Endothelial cell of umbilical vein (primary cell): ENCODE results near the gene SEMG1. TPM values are rescaled to one million over a fixed set of nuclear protein-coding genes. Genes with fewer than 3 reads are reported as not detected.

Experiments
- BruUV-seq: library from RNA; stranded (reverse); fragments of 400-500 nt; replicated peaks from 2 replicates; lab custom pipeline; 2021; lab: Mats Ljungman, UMichigan
- CTCF ChIA-PET: fragments of 300-600, 350-600 bp; sonication (Branson Sonifier 250); formaldehyde crosslinking; loops from one replicate; lab custom pipeline; 2021; ENCODE audit warnings: antibody characterized with exemption, inconsistent platforms; lab: Charles Lee
- POLR2A ChIA-PET: fragments of 300-600, 350-600 bp; sonication (Branson Sonifier 250); formaldehyde crosslinking; loops from one replicate; lab custom pipeline; 2021; ENCODE audit warnings: antibody characterized with exemption, inconsistent platforms; lab: Charles Lee
- DNase-seq: peaks from one replicate; pipeline ENCODE4 v3.0.0-alpha.2; 2011; ENCODE audit warnings: low read depth, low spot score
- FAIRE-seq: peaks from 2 replicates; lab custom pipeline; 2011; peaks lifted over from hg19 to GRCh38; lab: Jason Lieb, UNC
- H2AFZ ChIP-seq: 2 replicates; pipeline ENCODE4 v1.6.0; 2012; ENCODE audit warnings: low read depth, low read length, control low read depth, inconsistent platforms
- H3K27ac ChIP-seq: 2 replicates; pipeline ENCODE4 v1.5.1; 2011; ENCODE audit warnings: low read depth, mild to moderate bottlenecking, control low read depth, low read length, moderate library complexity; ENCODE audit not compliant: insufficient read depth
- H3K27me3 ChIP-seq, 2 experiments: 2 replicates each; pipeline versions ENCODE4 v1.6.0 to v1.6.1; 2011; ENCODE audit warnings: low read length in 2 of 2, mixed read lengths in 1 of 2; ENCODE audit not compliant: control insufficient read depth in 2 of 2, insufficient read depth in 2 of 2
- H3K36me3 ChIP-seq, 2 experiments: 2 replicates in 1 of 2; 3 replicates in 1 of 2; pipeline ENCODE4 v1.5.1; 2011; ENCODE audit warnings: low read length in 2 of 2, mild to moderate bottlenecking in 1 of 2, moderate library complexity in 1 of 2; ENCODE audit not compliant: control insufficient read depth in 2 of 2, insufficient read depth in 2 of 2; ENCODE audit errors: extremely low read depth in 1 of 2
- H3K4me1 ChIP-seq: 3 replicates; pipeline ENCODE4 v1.5.1; 2011; ENCODE audit warnings: mild to moderate bottlenecking, low read length; ENCODE audit not compliant: control insufficient read depth, insufficient read depth; ENCODE audit errors: extremely low read depth
- H3K4me2 ChIP-seq: 2 replicates; pipeline ENCODE4 v1.6.1; 2011; ENCODE audit warnings: low read length, control low read depth, mixed read lengths; ENCODE audit not compliant: insufficient read depth
- H3K4me3 ChIP-seq, 3 experiments: fragments of 200-600 bp in 1 of 3; sonication (generic), shearing (Covaris generic) in 1 of 3; replicated peaks in 1 of 3; 2 replicates each; pipeline ENCODE4 v1.5.1; 2011 to 2016; ENCODE audit warnings: control low read depth in 3 of 3, low read length in 3 of 3, mild to moderate bottlenecking in 2 of 3, inconsistent platforms in 1 of 3, low read depth in 1 of 3, moderate library complexity in 1 of 3; ENCODE audit not compliant: insufficient read depth in 1 of 3
- H3K79me2 ChIP-seq: 2 replicates; pipeline ENCODE4 v1.6.0; 2012; ENCODE audit warnings: low read length, inconsistent platforms; ENCODE audit not compliant: control insufficient read depth, insufficient read depth
- H3K9ac ChIP-seq: replicated peaks from 2 replicates; pipeline ENCODE3; 2011; ENCODE audit warnings: low read length, control low read depth; ENCODE audit not compliant: insufficient read depth; ENCODE audit errors: extremely low read depth
- H3K9me1 ChIP-seq: replicated peaks from 3 replicates; pipeline ENCODE4 v1.6.0; 2011; ENCODE audit warnings: mild to moderate bottlenecking, low read length; ENCODE audit not compliant: control insufficient read depth, insufficient read depth; ENCODE audit errors: extremely low read depth
- H3K9me3 ChIP-seq: replicated peaks from 2 replicates; pipeline ENCODE4 v1.5.1; 2012; ENCODE audit warnings: low read length, inconsistent platforms; ENCODE audit not compliant: control insufficient read depth, insufficient read depth
- H4K20me1 ChIP-seq: replicated peaks from 2 replicates; pipeline ENCODE3; 2011; ENCODE audit warnings: mild to moderate bottlenecking, low read length; ENCODE audit not compliant: control insufficient read depth, insufficient read depth; ENCODE audit errors: extremely low read depth
- EZH2 ChIP-seq: IDR thresholded peaks from 2 replicates; pipeline ENCODE4 v1.6.1; 2012; ENCODE audit warnings: borderline replicate concordance, low read depth, mild to moderate bottlenecking, moderate library complexity, low read length, inconsistent platforms; ENCODE audit not compliant: severe bottlenecking
- FOS ChIP-seq: IDR thresholded peaks from 2 replicates; pipeline ENCODE4 v1.6.1; 2011; ENCODE audit warnings: mild to moderate bottlenecking, low read length, moderate library complexity, borderline replicate concordance; ENCODE audit not compliant: insufficient read depth
- GATA2 ChIP-seq: IDR thresholded peaks from 2 replicates; pipeline ENCODE4 v1.7.0; 2011; ENCODE audit warnings: low read depth, mild to moderate bottlenecking, moderate library complexity, mixed read lengths, low read length; ENCODE audit not compliant: insufficient read length, insufficient read depth
- JUN ChIP-seq: IDR thresholded peaks from 2 replicates; pipeline ENCODE4 v1.6.1; 2011; ENCODE audit warnings: borderline replicate concordance, low read depth; ENCODE audit not compliant: insufficient read length, insufficient read depth
- MYC ChIP-seq: IDR thresholded peaks from one replicate; pipeline ENCODE4 v1.6.1; 2011; ENCODE audit warnings: mild to moderate bottlenecking, low read depth, low read length
- POLR2A ChIP-seq: IDR thresholded peaks from 2 replicates; pipeline ENCODE4 v1.6.1; 2012; ENCODE audit warnings: low read depth, mild to moderate bottlenecking, control low read depth, low read length
- POLR2AphosphoS5 ChIP-seq: IDR thresholded peaks from 2 replicates; pipeline ENCODE4 v1.6.1; 2012; ENCODE audit warnings: low read depth, mild to moderate bottlenecking, control low read depth, low read length, moderate library complexity; ENCODE audit not compliant: insufficient read depth
- dilution Hi-C: fragments of 300-500 bp; cut with MboI; formaldehyde crosslinking; loops from one replicate; pipeline ENCODE4 v1.15.0; 2019; ENCODE audit warnings: low sequenced_read_pairs; ENCODE audit not compliant: extremely low pct_ligation_motif_present
- intact Hi-C: fragments of 100-400 bp; cut with micrococcal nuclease; formaldehyde crosslinking; loops from one replicate; pipeline ENCODE4 v1.10.0; 2022
- polyA plus RNA-seq, 4 experiments: library from polyadenylated mRNA; depleted of rRNA in 3 of 4; stranded (reverse) in 3 of 4; unstranded in 1 of 4; fragments of >200 nt; gene quantifications; 2 replicates each; pipeline versions ENCODE4 v1.2.1 to v1.2.3, GENCODE V29; 2011 to 2012; ENCODE audit warnings: missing spikeins in 1 of 4
- total RNA-seq: library from RNA; stranded (reverse); gene quantifications from 2 replicates; pipeline ENCODE4 v1.2.3, GENCODE V29; 2021
- TF ChIP-seq, protein P1 (sequence below), 2 donors: IDR thresholded peaks; 1 replicate in 1 of 2; 2 replicates in 1 of 2; pipeline ENCODE4 v1.5.1; 2011; ENCODE audit warnings: low read length in 2 of 2, mild to moderate bottlenecking in 2 of 2, moderate library complexity in 2 of 2, control low read depth in 1 of 2, inconsistent platforms in 1 of 2, low read depth in 1 of 2; ENCODE audit not compliant: insufficient read depth in 1 of 2; ENCODE audit errors: extremely low read depth in 1 of 2
- TF ChIP-seq, protein P2 (sequence below): IDR thresholded peaks from 2 replicates; pipeline ENCODE4 v1.6.1; 2011; ENCODE audit not compliant: insufficient read depth, insufficient read length

SEMG1 gene
- total and polyA plus RNA-seq, 2 donors (not counting 3 experiments of a cell fraction or from before 2014, with no cell fraction given): not detected

DNA sequence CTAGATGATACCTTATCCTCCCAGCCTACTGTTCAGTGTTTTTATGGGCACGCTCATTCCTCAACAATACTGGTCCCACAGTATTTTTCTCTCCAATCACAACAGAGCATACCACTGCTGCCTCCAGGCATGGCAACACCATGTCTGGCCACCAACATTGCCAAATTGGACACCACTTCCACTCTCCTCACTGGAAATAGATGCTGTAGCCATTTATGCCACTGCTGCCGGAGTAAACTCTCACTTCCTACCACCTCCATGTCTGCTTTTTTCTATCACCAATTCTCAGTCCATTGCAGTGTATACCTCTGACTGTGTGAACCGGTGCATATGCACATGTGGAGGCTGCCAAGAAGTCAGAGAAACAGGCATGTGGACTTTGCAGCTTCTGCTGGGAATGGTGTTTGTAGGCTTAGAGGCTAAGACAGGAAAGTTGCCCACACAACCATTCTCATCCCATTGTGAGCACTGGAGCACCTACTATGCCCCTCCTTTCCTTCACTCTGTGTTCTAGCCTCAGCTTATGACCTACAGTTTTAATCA lies 17.7 kb upstream of the SEMG1 start:
- intact Hi-C loops: no loop called here
- ChIA-PET POLR2A (no interaction called here), CTCF (no interaction called here)
- TF ChIP-seq MYC (no peak), GATA2 (no peak), FOS (no peak)
- TF ChIP-seq, protein P1, sequence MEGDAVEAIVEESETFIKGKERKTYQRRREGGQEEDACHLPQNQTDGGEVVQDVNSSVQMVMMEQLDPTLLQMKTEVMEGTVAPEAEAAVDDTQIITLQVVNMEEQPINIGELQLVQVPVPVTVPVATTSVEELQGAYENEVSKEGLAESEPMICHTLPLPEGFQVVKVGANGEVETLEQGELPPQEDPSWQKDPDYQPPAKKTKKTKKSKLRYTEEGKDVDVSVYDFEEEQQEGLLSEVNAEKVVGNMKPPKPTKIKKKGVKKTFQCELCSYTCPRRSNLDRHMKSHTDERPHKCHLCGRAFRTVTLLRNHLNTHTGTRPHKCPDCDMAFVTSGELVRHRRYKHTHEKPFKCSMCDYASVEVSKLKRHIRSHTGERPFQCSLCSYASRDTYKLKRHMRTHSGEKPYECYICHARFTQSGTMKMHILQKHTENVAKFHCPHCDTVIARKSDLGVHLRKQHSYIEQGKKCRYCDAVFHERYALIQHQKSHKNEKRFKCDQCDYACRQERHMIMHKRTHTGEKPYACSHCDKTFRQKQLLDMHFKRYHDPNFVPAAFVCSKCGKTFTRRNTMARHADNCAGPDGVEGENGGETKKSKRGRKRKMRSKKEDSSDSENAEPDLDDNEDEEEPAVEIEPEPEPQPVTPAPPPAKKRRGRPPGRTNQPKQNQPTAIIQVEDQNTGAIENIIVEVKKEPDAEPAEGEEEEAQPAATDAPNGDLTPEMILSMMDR (IDR thresholded peaks at IDR 0.05; ENCODE audit: extremely low read depth in 1 of 2, insufficient read depth in 1 of 2, low read depth in 1 of 2, low read length in 2 of 2): no peak
- no peak for FAIRE-seq
- peaks cover 2 to 5% of the 10 kb centered on the region in 2 experiments for H3K27me3 ChIP-seq
- H3K9me1 ChIP-seq: no peaks in the 10 kb centered on the region
- H3K27ac ChIP-seq: no peak overlapping the region
- H3K9me3 ChIP-seq: no peaks in the 10 kb centered on the region
- no TSS peak for BruUV-seq
- H3K36me3 ChIP-seq: no peaks in the 10 kb centered on the region
- no peak overlapping the region for H2AFZ ChIP-seq
- no peak overlapping the region for H3K9ac ChIP-seq
- no peak for DNase-seq
- H4K20me1 ChIP-seq: no peaks in the 10 kb centered on the region
- dilution Hi-C loops: no loop called here
- no peak overlapping the region for H3K4me3 ChIP-seq
- H3K79me2 ChIP-seq: no peaks in the 10 kb centered on the region
- H3K4me1 ChIP-seq: no peaks in the 10 kb centered on the region
- H3K4me2 ChIP-seq: no peak overlapping the region

DNA sequence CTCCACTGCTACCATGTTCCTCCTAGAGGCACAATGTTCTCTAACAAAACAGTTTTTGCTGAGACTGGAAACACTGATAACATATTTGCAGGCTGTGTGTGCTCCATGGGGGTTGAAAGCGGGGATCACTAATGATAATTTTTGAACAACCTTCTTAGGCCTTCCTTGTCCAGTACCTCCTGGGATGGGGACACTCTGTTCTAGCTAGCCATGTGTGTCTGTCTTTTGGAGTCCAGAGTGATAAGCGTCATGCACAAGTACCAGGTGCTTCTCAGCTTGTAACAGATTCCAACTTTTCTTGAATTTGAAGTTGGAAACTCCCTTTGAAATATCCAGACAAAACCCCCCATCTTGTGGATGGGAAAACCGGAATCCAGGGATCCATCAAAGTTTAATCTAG lies 17.0 kb upstream of the SEMG1 start:
- intact Hi-C loops: no loop called here
- ChIA-PET CTCF (no interaction called here), POLR2A (no interaction called here)
- Histone ChIP-seq H4K20me1 (no peaks in the 10 kb centered on the region), H3K9me3 (no peaks in the 10 kb centered on the region), H3K27ac (no peak overlapping the region), H3K79me2 (no peaks in the 10 kb centered on the region), H3K27me3 (peaks cover 2 to 5% of the 10 kb centered on the region in 2 experiments), H3K4me2 (no peak overlapping the region), H3K9ac (no peak overlapping the region), H3K36me3 (no peaks in the 10 kb centered on the region), H3K9me1 (no peaks in the 10 kb centered on the region), H2AFZ (no peak overlapping the region), H3K4me3 (no peak overlapping the region), H3K4me1 (no peaks in the 10 kb centered on the region)
- TF ChIP-seq MYC (no peak), EZH2 (no peak), GATA2 (no peak), POLR2AphosphoS5 (no peak), POLR2A (no peak), FOS (no peak), JUN (no peak)
- TF ChIP-seq, protein P1 (IDR thresholded peaks at IDR 0.05; ENCODE audit: extremely low read depth in 1 of 2, insufficient read depth in 1 of 2, low read depth in 1 of 2, low read length in 2 of 2): no peak
- TF ChIP-seq, protein P2, sequence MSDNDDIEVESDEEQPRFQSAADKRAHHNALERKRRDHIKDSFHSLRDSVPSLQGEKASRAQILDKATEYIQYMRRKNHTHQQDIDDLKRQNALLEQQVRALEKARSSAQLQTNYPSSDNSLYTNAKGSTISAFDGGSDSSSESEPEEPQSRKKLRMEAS: no peak
- no peak for DNase-seq
- FAIRE-seq: no peak
- BruUV-seq: no TSS peak
- dilution Hi-C loops: no loop called here
